HFF-Myc (cell line): ENCODE results near the gene NEUROD2.

ENCODE experiments used
- DNase-seq: peaks from one replicate; pipeline ENCODE4 v3.0.0-alpha.2; 2011; ENCODE audit warnings: low read depth; ENCODE audit errors: extremely low read depth
- H3K4me3 ChIP-seq: replicated peaks from 2 replicates; pipeline ENCODE4 v1.5.1; 2011; ENCODE audit warnings: low read depth, mild to moderate bottlenecking, control low read depth, low read length
- TF ChIP-seq, protein P1 (sequence below): IDR thresholded peaks from 2 replicates; pipeline ENCODE4 v1.5.1; 2012; ENCODE audit warnings: mild to moderate bottlenecking, low read depth, low read length, control low read depth; ENCODE audit errors: missing control alignments

The NEUROD2 gene

DNA sequence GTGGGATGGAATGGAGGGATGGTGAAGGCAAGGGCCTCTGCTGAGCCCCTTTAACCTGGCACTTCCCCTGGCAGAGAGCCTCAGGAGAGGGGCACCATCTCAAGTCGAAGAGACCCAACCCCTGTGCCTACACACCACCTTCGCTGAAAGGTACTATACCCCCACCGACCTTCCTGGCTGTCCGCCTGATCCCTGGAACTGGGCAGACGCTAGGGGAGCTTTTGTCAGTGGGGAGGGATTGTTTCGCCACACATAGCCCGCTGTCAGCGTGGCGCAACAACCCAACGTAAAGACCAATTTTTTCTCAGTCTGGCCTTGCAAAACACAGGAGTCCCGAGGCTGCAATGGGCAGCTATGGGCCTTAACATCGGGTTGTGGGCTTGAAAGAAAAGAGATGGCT lies 22.2 kb upstream of the NEUROD2 start:
- DNase-seq = no peak
- H3K4me3 ChIP-seq = no peak overlapping the region
- TF ChIP-seq, protein P1, sequence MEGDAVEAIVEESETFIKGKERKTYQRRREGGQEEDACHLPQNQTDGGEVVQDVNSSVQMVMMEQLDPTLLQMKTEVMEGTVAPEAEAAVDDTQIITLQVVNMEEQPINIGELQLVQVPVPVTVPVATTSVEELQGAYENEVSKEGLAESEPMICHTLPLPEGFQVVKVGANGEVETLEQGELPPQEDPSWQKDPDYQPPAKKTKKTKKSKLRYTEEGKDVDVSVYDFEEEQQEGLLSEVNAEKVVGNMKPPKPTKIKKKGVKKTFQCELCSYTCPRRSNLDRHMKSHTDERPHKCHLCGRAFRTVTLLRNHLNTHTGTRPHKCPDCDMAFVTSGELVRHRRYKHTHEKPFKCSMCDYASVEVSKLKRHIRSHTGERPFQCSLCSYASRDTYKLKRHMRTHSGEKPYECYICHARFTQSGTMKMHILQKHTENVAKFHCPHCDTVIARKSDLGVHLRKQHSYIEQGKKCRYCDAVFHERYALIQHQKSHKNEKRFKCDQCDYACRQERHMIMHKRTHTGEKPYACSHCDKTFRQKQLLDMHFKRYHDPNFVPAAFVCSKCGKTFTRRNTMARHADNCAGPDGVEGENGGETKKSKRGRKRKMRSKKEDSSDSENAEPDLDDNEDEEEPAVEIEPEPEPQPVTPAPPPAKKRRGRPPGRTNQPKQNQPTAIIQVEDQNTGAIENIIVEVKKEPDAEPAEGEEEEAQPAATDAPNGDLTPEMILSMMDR = no peak

DNA sequence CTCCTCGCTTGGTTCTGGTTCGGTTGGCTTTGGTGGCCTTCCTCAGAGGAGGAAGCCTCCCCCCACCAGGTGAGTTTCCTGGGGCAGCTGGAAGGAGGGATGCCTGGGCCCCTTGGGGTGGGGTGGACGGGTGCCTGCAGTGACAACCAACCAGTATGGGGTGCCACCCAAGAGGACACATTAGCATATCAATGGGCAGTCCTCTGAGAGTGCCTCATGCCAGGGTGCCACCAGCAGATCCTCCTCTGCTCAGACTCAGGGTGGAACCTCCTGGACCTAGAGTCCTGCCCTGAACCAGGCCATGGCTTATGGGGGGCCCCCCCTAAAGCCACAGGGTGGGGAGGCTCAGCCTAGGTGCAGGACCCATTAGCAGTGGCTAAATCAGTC lies 21.8 kb upstream of the NEUROD2 start:
- TF ChIP-seq, protein P1 = no peak
- H3K4me3 ChIP-seq = no peak overlapping the region
- no peak for DNase-seq

DNA sequence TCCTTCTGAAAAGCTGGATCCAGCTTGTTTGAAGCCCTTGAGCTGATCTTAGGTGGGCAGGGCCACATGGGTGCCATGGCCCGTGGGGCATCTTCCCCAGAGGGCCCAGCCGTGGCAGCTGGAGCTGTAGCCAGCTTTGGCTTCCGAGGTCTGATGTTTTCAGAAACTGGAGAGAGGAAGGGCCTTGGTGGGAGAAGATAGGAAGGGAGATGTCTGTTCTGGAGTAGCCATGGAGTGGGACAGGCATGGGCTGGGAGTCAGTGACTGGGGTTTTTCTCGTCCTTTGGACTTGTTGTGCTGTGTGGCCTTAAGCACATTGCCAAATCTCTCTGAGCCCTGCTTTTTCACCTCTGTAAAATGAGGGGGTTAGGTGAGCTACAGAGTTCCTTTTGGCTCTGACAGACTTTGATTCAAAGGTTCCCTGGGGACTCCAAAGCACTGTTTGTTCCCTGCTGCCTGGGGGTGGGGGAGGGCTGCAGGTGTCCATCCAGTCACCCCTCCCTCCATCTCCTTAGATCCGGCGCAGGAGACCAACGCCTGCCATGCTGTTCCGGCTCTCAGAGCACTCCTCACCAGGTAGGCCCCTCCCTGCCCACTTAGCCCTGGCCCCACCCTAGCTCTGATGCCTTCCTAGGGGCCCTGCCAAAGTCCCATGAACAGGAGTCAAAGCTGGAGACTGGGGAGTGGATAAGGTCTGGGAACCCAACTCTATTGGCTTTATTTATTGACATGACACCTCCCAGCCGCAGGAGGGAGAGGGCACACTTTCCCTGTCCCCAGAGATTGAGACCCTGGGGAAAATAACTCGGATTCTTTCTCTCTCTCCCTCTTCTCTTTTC lies 21.2 kb upstream of the NEUROD2 start:
- TF ChIP-seq, protein P1 = no peak
- no peak overlapping the region for H3K4me3 ChIP-seq
- DNase-seq = no peak

DNA sequence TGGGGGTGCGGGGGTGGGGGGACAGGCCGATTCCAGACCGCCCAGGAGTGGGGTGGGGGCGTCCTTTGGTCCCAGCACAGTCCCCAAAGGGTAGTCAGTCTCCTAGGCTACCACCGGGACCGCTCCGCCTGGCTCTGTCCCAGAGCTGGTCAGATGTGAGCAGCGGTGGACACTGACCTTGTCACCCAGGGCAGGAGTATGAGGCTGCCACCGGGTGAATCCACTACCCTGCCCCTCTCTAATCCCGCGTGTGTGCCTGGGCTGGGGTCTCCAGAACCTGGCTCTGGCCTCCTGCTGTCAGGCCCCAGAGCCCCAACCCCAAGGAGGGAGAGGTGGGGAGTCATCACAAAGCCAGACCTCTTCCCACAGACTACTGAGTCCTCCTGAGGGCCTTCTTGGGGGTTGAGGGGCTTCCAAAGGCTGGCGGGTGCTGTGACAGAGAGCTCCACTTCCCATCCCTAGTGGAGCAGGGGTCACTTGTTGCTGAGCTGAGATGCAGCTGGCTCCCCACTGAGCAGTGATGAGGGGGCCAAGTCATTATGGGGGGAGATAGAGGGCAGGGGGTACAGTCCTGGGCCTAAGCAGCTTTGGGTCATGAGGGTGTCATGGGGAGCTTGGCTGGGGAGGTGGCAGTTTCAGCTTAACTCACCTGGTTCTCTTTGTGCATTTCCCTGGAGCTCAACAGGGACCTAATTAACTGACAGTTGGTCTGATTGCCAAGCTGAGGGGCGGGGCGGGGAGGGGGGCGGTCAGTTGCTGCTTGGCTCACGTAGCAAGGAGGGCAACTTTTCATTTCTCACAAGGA lies 20.2 kb upstream of the NEUROD2 start:
- TF ChIP-seq, protein P1 = no peak
- H3K4me3 ChIP-seq = no peak overlapping the region
- no peak for DNase-seq

DNA sequence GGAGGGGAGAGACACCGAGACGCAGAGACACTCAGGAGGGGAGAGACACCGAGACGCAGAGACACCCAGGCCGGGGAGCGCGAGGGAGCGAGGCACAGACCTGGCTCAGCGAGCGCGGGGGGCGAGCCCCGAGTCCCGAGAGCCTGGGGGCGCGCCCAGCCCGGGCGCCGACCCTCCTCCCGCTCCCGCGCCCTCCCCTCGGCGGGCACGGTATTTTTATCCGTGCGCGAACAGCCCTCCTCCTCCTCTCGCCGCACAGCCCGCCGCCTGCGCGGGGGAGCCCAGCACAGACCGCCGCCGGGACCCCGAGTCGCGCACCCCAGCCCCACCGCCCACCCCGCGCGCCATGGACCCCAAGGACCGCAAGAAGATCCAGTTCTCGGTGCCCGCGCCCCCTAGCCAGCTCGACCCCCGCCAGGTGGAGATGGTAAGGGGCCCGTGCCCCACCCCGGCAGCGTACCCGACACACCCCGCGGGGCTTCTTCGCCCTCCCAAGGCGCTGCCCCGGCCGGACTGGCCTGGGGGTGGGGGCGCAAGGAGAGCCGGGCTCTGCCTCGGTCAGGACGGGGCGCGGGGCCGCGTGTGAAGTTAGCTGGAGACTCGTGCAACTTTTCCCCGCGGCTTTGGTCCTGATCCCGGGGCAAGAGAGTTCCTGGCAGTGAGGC lies 19.5 kb upstream of the NEUROD2 start:
- H3K4me3 ChIP-seq = no peak overlapping the region
- TF ChIP-seq, protein P1 = no peak
- no peak for DNase-seq

DNA sequence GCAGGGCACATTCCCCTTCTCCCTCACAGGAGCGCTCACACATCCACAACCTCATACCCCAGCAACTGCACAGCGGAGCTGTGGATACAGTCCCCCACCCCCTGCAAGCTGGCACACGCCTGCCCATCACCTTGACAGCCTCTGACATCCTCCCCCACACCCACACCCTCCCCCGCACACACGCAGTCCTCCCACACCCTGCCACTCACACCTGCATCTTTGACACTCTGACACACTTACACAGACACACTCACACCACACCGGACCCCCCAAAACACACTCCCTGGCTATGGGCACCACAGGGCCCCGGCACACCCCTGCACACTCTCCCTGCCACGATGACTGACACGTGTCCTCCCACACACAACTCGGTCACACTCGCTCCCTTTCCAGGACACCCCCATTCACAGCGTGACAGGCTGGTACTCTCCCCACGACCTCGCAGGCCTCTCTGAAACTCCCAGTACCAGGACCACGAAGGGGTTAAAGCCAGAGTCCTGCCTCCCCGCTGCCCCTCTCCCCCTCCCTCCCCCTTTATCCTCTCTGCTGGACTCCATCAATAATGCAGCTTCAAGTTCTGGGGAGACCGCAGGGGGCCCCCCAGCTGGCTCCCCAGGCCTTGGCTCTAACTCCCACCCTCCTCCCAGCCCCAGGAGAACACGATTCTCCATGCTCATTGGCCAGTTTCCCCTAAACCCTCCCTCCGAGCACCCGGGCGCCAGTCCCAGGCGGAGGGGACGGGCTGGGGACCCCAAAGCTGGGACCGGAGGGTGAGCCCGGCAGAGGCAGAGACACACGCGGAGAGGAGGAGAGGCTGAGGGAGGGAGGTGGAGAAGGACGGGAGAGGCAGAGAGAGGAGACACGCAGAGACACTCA lies 18.7 kb upstream of the NEUROD2 start, which contains the start of gene PPP1R1B:
Gene PPP1R1B (plus strand): TSS at position 782 of the 876 bp plus-strand sequence. CDS start 441 bp downstream, outside the sequence.
- TF ChIP-seq, protein P1 = no peak
- no peak for DNase-seq
- H3K4me3 ChIP-seq = no peak within 1 kb of the TSS
